IgD-negative memory B cell (primary cell): ENCODE data around the gene LMF1. TPM values are rescaled to one million over a fixed set of nuclear protein-coding genes. Genes with fewer than 3 reads are reported as not detected.

Experiments used
- H3K27ac Mint-ChIP-seq, 3 donors: one replicate each; pipeline ENCODE4 v1.8.0; 2020 to 2022; ENCODE audit warnings: mild to moderate bottlenecking in 3 of 3, mixed read lengths in 3 of 3, moderate library complexity in 1 of 3
- H3K27me3 Mint-ChIP-seq: one replicate; pipeline ENCODE4 v1.8.0; 2021; ENCODE audit warnings: mixed read lengths
- H3K36me3 Mint-ChIP-seq: one replicate; pipeline ENCODE4 v1.8.0; 2020; ENCODE audit warnings: mild to moderate bottlenecking, mixed read lengths
- H3K4me1 Mint-ChIP-seq, 3 donors: one replicate each; pipeline ENCODE4 v1.8.0; 2020 to 2022; ENCODE audit warnings: mixed read lengths in 3 of 3, mild to moderate bottlenecking in 1 of 3
- H3K4me3 Mint-ChIP-seq, 4 donors: one replicate each; pipeline ENCODE4 v1.8.0; 2020 to 2022; ENCODE audit warnings: mild to moderate bottlenecking in 4 of 4, mixed read lengths in 4 of 4, moderate library complexity in 3 of 4
- H3K9me3 Mint-ChIP-seq, 3 donors: one replicate each; pipeline ENCODE4 v1.8.0; 2020 to 2021; ENCODE audit warnings: mixed read lengths in 3 of 3, mild to moderate bottlenecking in 1 of 3
- polyA plus RNA-seq: library from polyadenylated mRNA; unstranded; fragments of 300-500 nt; fragmentation: Illumina TruSeq; gene quantifications from one replicate; pipeline ENCODE4 v1.2.3, GENCODE V29; 2021

Gene LMF1
- polyA plus RNA-seq, 1 donor from 2014 or later = 16.1 TPM

DNA sequence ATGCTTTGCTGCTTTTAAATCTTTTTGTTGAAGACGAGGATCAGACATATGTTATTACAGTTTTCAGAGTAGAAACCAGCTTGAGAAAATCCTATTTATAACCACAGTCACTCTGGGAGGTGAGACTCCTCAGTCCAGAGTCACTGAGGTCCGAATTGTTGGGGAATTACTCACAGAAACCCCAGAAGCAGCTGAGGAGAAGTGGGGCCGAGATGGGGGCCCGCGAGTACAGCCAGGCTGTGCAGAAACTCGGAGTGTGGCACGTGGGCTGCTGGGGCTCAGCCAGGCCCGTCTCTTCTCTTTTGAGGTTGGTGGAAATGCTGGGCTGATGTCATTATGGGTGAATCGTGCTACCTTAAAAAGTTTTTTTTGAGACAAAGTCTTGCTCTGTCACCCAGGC lies 155.8 kb downstream of the LMF1 start:
- peaks cover 37% of the 10 kb centered on the region for H3K27me3 Mint-ChIP-seq
- peaks cover 2 to 4% (median 2%) of the 10 kb centered on the region in 3 donors for H3K4me1 Mint-ChIP-seq
- peaks cover 0 to 4% (median 2%) of the 10 kb centered on the region in 3 donors for H3K9me3 Mint-ChIP-seq
- no peaks in the 10 kb centered on the region for H3K36me3 Mint-ChIP-seq
- no peak overlapping the region for H3K27ac Mint-ChIP-seq
- no peak overlapping the region for H3K4me3 Mint-ChIP-seq

DNA sequence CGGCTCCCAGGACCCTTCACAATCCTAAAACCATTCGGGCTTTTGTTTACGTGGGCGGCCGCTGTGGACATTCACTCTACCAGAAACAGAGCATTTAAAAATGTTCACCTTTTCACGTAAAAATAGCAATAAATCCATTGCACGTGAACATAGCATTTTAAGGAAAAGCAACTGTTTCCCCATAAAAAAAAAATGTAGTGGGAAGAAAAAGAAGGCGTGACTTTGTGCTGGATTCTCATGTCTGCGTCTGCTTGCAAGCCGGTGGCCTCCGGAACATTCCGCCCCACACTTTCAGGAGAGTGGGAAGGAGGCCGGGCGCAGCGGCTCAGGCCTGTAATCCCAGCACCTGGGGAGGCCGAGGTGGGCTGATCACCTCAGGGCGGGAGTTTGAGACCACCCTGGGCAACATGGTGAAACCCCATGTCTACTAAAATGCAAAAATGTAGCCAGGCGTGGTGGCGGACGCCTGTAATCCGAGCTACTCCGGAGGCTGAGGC lies 156.8 kb downstream of the LMF1 start:
- Mint-ChIP-seq H3K27me3 (peaks cover 35% of the 10 kb centered on the region), H3K4me3 (no peak overlapping the region), H3K4me1 (peaks cover 0 to 4% (median 3%) of the 10 kb centered on the region in 3 donors), H3K36me3 (no peaks in the 10 kb centered on the region), H3K27ac (no peak overlapping the region), H3K9me3 (peaks cover 0 to 4% (median 2%) of the 10 kb centered on the region in 3 donors)

DNA sequence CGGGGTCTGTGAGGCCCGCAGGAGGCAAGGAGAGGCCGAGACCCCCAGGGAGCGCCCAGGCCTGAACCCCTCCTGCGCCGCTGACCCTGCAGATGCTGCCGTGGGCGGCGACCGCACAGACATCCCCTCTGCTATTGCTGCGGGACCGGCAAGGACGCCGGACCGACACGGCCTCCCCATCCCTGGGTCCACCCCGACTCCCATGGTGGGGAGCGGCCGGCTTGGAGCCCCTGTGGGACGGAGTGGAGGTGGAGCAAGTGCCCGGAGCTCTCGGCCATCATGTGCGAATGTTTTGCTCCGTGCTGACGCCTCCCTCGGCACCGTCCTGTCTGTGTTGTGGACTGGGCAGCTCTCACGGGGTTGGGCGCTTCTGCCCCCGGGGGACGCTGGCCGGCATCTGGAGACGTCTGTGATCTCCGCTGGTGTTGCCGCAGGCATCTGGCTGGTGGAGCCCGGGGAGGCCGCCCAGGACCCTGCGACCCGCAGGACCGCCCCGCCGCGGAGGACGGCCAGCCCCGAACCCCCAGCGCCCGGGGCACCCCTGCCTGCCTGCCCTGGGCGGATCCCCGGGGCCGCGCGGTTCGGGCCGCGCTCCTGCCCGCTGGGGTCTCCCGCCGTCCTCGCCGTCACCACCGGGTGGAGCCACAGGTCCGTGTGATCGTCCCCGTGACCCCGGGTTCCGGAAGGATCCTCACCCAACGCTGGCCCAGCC lies 157.4 kb downstream of the LMF1 start:
- Mint-ChIP-seq H3K27me3 (peaks cover 35% of the 10 kb centered on the region), H3K27ac (no peak overlapping the region), H3K4me1 (peaks cover 0 to 5% (median 4%) of the 10 kb centered on the region in 3 donors)

DNA sequence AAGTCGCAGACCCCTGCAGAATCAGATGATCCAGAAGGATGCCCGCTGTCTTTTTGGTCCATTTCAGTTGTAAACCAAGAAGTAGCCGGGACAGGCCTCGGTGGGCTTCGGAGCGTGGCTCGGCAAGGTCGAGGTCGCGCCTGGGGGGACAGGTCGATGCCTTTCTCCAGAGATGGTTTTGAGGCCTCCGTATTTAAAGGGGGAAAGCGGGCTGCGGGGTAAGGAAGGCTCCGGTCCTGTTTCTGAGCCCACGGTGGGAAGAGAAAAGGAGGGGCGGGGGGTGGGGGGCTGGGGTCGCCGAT lies 162.7 kb downstream of the LMF1 start:
- H3K27me3 Mint-ChIP-seq = peaks cover 18% of the 10 kb centered on the region
- peak overlapping the region; percentile 92 to 98 (median 96) for H3K4me3 Mint-ChIP-seq
- peaks cover 3 to 9% (median 8%) of the 10 kb centered on the region in 3 donors for H3K4me1 Mint-ChIP-seq
- H3K9me3 Mint-ChIP-seq = peaks cover 0 to 4% (median 2%) of the 10 kb centered on the region in 3 donors
- peaks cover 2% of the 10 kb centered on the region for H3K36me3 Mint-ChIP-seq
- H3K27ac Mint-ChIP-seq = peak overlapping the region; percentile 71 to 98 (median 92)

More for the DNA sequence above, 157.4 kb downstream of the LMF1 start:
- Mint-ChIP-seq H3K36me3 (no peaks in the 10 kb centered on the region), H3K9me3 (peaks cover 0 to 4% (median 2%) of the 10 kb centered on the region in 3 donors), H3K4me3 (peak overlapping the region in 1 of 4 donors; percentile 52)

DNA sequence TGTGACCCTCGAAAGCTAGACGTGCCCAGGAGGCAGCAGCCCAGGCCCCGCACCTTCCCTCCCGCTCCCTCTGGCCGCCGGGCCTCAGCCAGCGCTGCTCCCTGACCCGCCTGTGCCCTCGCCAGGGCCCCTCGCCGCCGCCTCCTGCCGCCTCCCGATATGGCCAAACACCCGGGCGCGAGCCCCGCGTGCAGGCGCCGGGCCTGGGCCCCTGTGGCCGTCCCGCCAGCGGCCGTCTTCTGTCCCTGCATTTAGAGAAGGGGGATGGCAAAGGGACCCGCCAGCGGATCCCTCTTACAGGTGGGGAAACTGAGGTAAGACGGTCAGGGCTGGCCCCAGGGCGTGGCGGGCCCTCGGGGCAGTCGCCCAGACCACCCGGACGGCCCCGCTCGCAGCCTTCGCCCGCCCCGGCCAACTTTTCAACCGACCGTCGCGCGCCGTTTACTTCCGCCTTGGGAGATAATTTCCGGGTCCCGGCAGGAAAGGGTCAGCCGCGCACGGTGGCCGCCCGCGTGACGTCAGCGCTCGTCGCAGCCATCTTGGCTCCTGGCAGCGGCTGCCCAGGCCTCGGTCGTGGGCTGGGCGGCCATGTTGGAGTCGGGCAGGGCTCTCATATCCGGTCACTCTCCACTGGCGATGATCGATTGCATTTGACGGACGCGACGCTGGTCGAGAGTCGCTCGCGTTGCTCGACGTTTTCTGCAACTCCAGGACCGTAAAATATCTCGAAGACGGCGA lies 163.3 kb downstream of the LMF1 start:
- Mint-ChIP-seq H3K27ac (peak overlapping the region; percentile 71 to 98 (median 92)), H3K4me1 (peaks cover 3 to 9% (median 4%) of the 10 kb centered on the region in 3 donors), H3K27me3 (peaks cover 14% of the 10 kb centered on the region), H3K36me3 (peaks cover 2% of the 10 kb centered on the region), H3K9me3 (peaks cover 0 to 2% (median 0%) of the 10 kb centered on the region in 3 donors), H3K4me3 (peak overlapping the region; percentile 92 to 98 (median 96))

DNA sequence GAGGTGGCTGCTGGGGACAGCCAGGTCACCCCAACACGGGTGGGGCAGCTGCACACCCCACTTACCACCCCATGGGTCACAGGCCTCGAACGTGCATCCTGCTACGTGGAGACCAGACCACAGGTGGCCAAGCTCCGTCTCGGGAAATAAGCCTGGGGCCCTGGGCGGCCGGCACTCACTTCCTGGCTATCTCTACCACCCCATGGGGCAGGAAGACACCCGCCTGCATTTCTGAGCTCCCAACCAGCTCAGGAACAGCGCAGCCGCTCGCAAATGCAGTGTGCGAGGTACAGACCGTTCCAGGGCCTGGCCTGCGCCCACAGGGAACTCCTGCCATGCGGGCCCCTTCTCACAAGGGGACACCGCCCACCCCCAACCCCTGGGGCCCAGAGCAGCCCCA lies 165.3 kb downstream of the LMF1 start:
- Mint-ChIP-seq H3K4me3 (no peak overlapping the region), H3K9me3 (no peaks in the 10 kb centered on the region), H3K36me3 (peaks cover 2% of the 10 kb centered on the region), H3K27me3 (peaks cover 5% of the 10 kb centered on the region), H3K4me1 (peaks cover 3 to 9% (median 4%) of the 10 kb centered on the region in 3 donors), H3K27ac (no peak overlapping the region)

DNA sequence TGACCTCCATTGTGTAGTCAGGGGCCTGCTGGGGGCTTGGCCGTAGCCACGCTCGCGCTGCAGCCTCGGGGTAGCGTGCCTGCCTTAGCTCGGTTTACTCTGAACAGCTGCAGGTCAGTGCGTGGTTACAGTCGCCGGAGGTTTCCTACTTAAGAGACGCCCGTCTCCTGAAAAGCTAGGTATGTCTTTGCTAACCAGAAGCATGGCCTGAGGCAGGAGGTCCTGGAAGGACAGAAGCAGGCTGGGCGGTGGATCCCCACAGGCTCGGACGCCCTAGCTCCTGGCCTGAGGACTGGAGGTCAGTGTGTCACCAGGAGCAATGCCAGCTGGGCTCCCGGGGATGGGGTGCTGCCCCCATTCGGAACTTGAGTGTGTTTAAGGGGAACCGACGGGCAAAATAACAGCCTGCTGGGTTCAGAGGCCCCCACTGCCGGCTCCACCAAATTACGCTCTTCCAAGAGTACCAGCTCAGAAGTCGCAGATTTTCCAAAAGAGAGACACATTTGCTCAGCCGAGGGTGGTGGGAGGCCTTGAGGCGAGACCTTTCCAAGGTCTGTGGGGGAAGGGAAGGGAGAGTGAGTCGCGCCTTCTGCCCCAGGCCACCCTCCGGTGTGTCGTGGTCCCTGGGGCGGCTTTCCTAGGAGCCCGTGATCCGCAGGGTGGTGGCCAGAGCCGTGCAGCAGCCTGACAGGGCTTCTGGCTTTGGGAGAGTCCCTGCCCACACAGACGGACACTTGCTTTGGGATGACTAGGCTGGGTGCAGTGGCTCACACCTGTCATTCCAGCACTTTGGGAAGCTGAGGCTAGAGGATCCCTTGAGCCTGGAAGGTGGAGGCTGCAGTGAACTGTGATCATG lies 166.4 kb downstream of the LMF1 start:
- H3K27ac Mint-ChIP-seq = no peak overlapping the region

DNA sequence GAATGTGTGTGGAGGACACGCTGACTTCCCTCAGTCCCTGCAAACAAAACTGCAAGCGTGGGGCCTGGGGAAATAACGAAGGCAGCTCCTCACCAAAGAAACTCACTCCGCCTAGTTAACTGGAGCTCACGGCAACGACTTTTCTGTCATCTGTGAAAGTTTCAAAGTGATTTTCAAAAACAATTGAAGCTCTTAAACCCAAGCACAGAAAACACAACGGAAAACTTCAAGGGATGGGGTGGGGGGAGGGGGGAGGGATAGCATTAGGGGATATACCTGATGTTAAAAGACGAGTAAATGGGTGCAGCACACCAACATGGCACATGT lies 167.1 kb downstream of the LMF1 start:
- H3K4me1 Mint-ChIP-seq = peaks cover 3 to 6% (median 4%) of the 10 kb centered on the region in 3 donors
- H3K27me3 Mint-ChIP-seq = peaks cover 3% of the 10 kb centered on the region
- no peaks in the 10 kb centered on the region for H3K9me3 Mint-ChIP-seq

More for the DNA sequence above, 166.4 kb downstream of the LMF1 start:
- H3K9me3 Mint-ChIP-seq = no peaks in the 10 kb centered on the region
- peaks cover 2% of the 10 kb centered on the region for H3K36me3 Mint-ChIP-seq
- peaks cover 3 to 6% (median 4%) of the 10 kb centered on the region in 3 donors for H3K4me1 Mint-ChIP-seq
- peak overlapping the region in 1 of 4 donors; percentile 45 for H3K4me3 Mint-ChIP-seq
- H3K27me3 Mint-ChIP-seq = peaks cover 3% of the 10 kb centered on the region

More for the DNA sequence above, 167.1 kb downstream of the LMF1 start:
- H3K4me3 Mint-ChIP-seq = no peak overlapping the region
- peaks cover 2% of the 10 kb centered on the region for H3K36me3 Mint-ChIP-seq
- no peak overlapping the region for H3K27ac Mint-ChIP-seq

Other genes starting within 250 kb of the LMF1 start
- gene ANTKMT, start 249.8 kb downstream of the LMF1 start, polyA plus RNA-seq = 84.7 TPM
- 0.74 TPM for gene CCDC78, start 244.5 kb downstream of the LMF1 start, polyA plus RNA-seq
- 10.0 TPM for gene HAGHL, start 243.9 kb downstream of the LMF1 start, polyA plus RNA-seq
- 29.4 TPM for gene CIAO3, start 230.0 kb downstream of the LMF1 start, polyA plus RNA-seq
- not detected for gene MSLN, start 210.2 kb downstream of the LMF1 start, polyA plus RNA-seq
- 39.5 TPM for gene RPUSD1, start 182.6 kb downstream of the LMF1 start, polyA plus RNA-seq
- 4.9 TPM for gene CHTF18, start 182.4 kb downstream of the LMF1 start, polyA plus RNA-seq
- not detected for gene GNG13, start 170.2 kb downstream of the LMF1 start, polyA plus RNA-seq
- gene SOX8, start 10.8 kb upstream of the LMF1 start, polyA plus RNA-seq = 0.48 TPM
- not detected for gene SSTR5, start 101.8 kb upstream of the LMF1 start, polyA plus RNA-seq
- gene C1QTNF8, start 125.3 kb upstream of the LMF1 start, polyA plus RNA-seq = not detected
- gene CACNA1H, start 182.1 kb upstream of the LMF1 start, polyA plus RNA-seq = not detected